Suprapubic skin (tissue), 4 donors: Measurements from ENCODE around the gene CSPG5.

Source experiments
- CTCF ChIP-seq, 2 donors: fragments of 200-600 bp in 1 of 2; fragments of 450-650 bp in 1 of 2; sonication (generic) in 1 of 2; IDR thresholded peaks; one replicate each; pipeline ENCODE4 v1.5.1; 2016 to 2019; ENCODE audit warnings: antibody characterized with exemption in 2 of 2, mild to moderate bottlenecking in 1 of 2, moderate library complexity in 1 of 2
- EP300 ChIP-seq: sonication (generic); formaldehyde crosslinking; IDR thresholded peaks from one replicate; pipeline ENCODE4 v1.6.1; 2017; ENCODE audit warnings: antibody characterized with exemption
- POLR2AphosphoS5 ChIP-seq, 3 donors: sonication (generic); formaldehyde crosslinking; IDR thresholded peaks; one replicate each; pipeline ENCODE4 v1.6.1; 2017; ENCODE audit warnings: antibody characterized with exemption in 3 of 3

DNA sequence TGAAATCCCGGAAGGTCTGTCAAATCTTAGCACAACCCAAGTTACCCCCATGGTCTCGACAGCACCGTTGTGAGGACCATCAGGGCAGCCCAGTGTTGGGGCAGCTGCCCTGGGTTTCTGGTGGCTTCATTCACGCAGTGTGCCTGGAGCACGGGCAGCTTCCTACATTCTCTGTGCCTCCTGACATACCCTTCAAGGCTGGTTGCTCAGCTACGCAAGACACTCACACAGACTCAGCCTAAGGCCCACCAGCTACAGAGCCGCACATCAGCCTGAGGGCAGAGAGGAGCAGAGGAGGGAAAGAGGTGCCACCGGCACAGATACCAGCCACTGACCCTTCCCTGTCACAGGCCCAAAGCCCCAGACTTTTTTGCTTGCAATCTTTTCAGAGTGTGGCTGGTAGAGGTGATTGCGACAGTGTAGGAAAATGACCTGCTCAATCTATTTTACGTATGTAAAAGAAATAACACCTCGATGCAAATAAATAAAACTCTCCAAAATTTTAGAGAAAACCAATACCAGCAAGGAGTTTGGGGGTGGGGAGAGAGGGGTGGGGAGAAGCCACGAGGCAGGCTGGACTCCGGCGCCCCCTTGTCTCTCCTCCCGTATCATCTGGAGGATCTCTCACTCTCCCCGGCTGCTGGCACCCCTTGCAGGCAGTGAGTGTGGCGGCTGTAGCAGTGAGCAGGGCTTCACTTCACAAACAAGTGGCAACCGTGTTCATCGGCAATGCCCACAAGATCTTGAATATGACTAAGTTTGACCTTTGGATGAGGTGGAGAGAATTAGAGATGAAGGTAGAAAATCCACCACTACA, 12.7 kb downstream of the CSPG5 start:
- TF ChIP-seq CTCF (IDR thresholded peaks at IDR 0.05) (no peak), EP300 (no peak), POLR2AphosphoS5 (IDR thresholded peaks at IDR 0.05) (no peak)
